GM23338 (cell line): ENCODE measurements around the gene SCG2.

Experiments used
- CTCF ChIP-seq, 2 experiments: fragments of 200-600 bp in 1 of 2; sonication (generic) in 1 of 2; conservative IDR thresholded peaks; 2 replicates each; pipeline versions ENCODE4 v1.5.1 to v1.6.1; 2016 to 2017; ENCODE audit warnings: antibody characterized with exemption in 2 of 2, low read depth in 2 of 2, mild to moderate bottlenecking in 2 of 2, moderate library complexity in 1 of 2
- EZH2 ChIP-seq: fragments of 200-600 bp; sonication (generic); IDR thresholded peaks from one replicate; pipeline ENCODE4 v1.8.0; 2017; ENCODE audit warnings: antibody characterized with exemption, mild to moderate bottlenecking, low read depth; ENCODE audit not compliant: unreplicated experiment
- NANOG ChIP-seq: IDR thresholded peaks from 2 replicates; pipeline ENCODE4 v1.6.1; 2016; ENCODE audit warnings: antibody characterized with exemption, borderline replicate concordance
- POLR2AphosphoS5 ChIP-seq: IDR thresholded peaks from 2 replicates; pipeline ENCODE4 v1.6.1; 2016; ENCODE audit warnings: antibody characterized with exemption, low read depth
- REST ChIP-seq: IDR thresholded peaks from one replicate; pipeline ENCODE4 v1.6.1; 2018; ENCODE audit warnings: antibody characterized with exemption; ENCODE audit not compliant: unreplicated experiment
- ZNF114 ChIP-seq: fragments of 250-450 bp; sonication (Bioruptor Pico); IDR thresholded peaks from 2 replicates; pipeline ENCODE4 v1.5.0; 2020; ENCODE audit warnings: mild to moderate bottlenecking, moderate library complexity

DNA sequence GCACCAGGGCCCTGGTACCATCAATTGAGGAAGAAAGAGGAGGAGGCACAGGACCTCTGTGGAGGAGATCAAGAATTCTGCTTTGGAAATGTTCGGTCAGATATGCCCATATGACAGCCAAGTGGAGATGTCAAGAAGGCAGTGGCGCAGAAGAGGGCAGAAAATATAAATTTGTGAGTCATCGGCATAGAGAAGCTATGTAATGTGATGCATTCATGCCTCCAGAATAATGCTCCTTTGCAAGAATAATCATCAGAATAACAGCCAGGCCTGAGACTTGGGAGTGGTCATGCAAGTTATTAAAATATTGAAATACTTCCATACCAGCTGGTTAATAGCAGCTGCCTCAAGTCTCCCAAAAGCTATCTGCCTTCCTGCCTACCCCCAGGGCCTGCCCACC, 32.1 kb upstream of the SCG2 start:
- TF ChIP-seq CTCF (conservative IDR thresholded peaks at IDR 0.05; ENCODE audit: low read depth in 2 of 2) (no peak), NANOG (no peak), EZH2 (no peak), REST (no peak), POLR2AphosphoS5 (no peak), ZNF114 (CRISPR knock-in tag) (no peak)
